Activated naive CD4-positive, alpha-beta T cell treated with anti-CD3 and anti-CD28 coated beads, Interleukin-2, amount 50 U/mL, for 72 hours (primary cell): ENCODE measurements around the gene SPSB1. TPM values are rescaled to one million over a fixed set of nuclear protein-coding genes. Genes with fewer than 3 reads are reported as not detected.
A peak's percentile ranks its signal among the peaks of the same experiment; 100 is the strongest.
"Not testable (repeated sequence)": the region's sequence is repeated elsewhere in the genome, so short reads cannot be mapped to it uniquely, and the experiment has no call there.

Source experiments
- ATAC-seq, 2 donors: fragments of 150-1000 bp; cut with Tn5 transposase; 2 replicates each; pipeline ENCODE4 v1.10.0; 2021; ENCODE audit warnings: mild to moderate bottlenecking in 2 of 2, moderate library complexity in 2 of 2
- DNase-seq, 2 donors: peaks; one replicate each; pipeline ENCODE4 v3.0.0; 2021 to 2022; ENCODE audit warnings: low spot score in 2 of 2
- H3K27ac Mint-ChIP-seq, 2 donors: one replicate each; pipeline ENCODE4 v1.8.0; 2022; ENCODE audit warnings: mild to moderate bottlenecking in 2 of 2, mixed read lengths in 2 of 2
- H3K36me3 Mint-ChIP-seq, 2 donors: one replicate each; pipeline ENCODE4 v1.8.0; 2022; ENCODE audit warnings: mixed read lengths in 2 of 2
- H3K9me3 Mint-ChIP-seq, 2 donors: one replicate each; pipeline ENCODE4 v1.8.0; 2022; ENCODE audit warnings: mixed read lengths in 2 of 2
- total RNA-seq, 2 donors: library from RNA; stranded (reverse); gene quantifications; one replicate each; pipeline ENCODE4 v1.2.3, GENCODE V29; 2022

Gene SPSB1
- total RNA-seq, 2 donors from 2014 or later = 3.8 to 12.6 TPM

DNA sequence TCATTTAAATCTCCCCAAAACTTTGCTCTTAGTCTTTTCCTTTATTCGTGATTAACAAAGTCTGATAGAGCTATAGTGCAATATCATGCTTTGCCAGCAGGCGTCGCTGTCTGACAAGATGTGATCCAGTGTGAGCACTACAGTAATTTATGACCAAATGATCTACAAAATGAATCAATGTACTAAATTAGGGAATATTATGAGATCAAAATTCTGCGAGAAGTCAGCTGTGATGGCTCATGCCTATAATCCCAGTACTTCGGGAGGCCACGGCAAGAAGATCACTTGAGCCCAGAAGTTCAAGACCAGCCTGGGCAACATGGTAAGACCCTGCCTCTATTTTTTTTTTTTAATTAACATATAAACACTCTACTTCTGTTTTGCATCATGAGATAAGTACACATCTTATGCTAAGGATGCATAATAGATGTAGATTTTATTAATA, 3.6 kb upstream of the SPSB1 start:
- peaks cover 0 to 6% of the 10 kb centered on the region in 2 donors for H3K36me3 Mint-ChIP-seq
- peaks cover 4 to 5% of the 10 kb centered on the region in 2 donors for H3K9me3 Mint-ChIP-seq
- no peak overlapping the region for H3K27ac Mint-ChIP-seq
- ATAC-seq = no peak
- peak; percentile 64 to 92 for DNase-seq

DNA sequence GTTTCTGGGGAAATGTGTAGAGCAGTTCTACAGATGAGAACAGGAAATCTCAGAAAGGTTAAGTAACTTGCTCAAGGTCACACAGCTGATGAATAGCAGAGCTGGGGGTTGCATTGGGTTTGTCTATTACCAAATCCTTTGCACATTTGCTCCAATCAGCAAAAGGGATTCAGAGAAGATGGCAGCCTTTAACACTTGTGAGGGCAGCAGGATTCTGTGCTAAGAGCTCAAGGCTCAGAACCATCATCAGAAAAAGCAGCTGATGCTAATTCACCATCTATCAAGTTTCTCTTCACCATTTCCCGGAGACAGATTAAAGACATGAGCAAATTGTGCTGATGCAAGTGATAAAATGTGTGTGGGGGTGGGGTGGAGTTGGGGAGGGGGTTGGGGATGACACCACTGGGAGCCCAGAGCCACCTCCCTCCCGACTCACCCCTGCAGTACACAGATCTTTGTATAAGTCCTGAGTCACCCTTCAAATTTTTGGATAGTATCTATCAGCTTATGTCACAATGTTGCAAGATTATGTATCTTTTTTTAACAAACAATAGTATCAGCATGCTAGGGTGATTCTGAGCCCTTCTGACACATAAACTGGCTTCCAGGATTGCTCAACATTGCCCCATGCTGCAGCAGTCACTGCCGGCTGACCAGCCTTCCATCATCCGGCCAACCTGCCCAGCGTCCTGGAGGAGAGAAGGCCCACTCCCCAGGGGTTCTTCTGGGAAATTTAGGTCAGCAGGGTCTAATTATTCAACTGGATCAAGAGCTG, 2.8 kb upstream of the SPSB1 start:
- ATAC-seq (no peak), DNase-seq (no peak)
- Mint-ChIP-seq H3K9me3 (peaks cover 4 to 5% of the 10 kb centered on the region in 2 donors), H3K36me3 (peaks cover 0 to 6% of the 10 kb centered on the region in 2 donors), H3K27ac (no peak overlapping the region)

DNA sequence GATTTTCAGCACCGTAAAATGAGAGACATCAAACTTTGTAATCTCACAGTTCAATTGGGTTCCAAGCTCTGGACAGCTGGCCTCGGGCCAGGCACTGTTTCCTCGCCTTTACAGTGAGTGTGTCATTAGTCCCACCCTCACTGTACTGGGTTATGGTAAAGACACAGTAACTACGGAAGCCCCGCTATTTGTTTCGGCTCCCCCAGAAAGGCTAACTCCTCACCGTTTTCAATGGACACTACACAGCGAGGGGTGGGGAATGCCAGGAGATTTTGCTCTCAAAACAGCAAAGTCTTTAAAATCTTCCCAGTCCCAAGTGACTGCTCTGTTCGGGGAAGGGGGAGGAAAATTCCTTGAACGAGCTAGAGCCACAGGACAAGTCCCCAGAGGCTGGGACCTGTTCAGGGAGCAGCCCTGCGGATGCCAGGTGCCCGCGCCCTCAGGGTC, 757 bp upstream of the SPSB1 start:
- DNase-seq (no peak), ATAC-seq (no peak)
- Mint-ChIP-seq H3K36me3 (peaks cover 0 to 6% of the 10 kb centered on the region in 2 donors), H3K27ac (peak overlapping the region in 1 of 2 donors; percentile 22), H3K9me3 (peaks cover 4 to 5% of the 10 kb centered on the region in 2 donors)

DNA sequence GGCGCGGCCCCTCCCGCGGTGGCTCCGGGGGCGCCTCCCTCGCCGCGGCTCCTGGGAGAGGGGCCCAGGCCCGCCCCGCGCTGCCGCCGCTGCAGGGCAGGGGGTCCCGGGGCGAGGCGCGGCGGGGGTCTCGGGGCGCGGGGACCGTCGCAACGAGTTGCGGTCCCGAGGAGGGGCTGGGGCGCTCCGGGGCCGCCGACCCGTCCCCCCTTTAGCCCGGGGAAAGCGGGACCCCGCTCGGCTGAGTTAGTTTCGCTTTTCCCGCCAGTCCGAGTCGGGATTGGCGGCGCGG, 493 bp downstream of the SPSB1 start:
- Mint-ChIP-seq H3K36me3 (peaks cover 0 to 6% of the 10 kb centered on the region in 2 donors), H3K27ac (no peak overlapping the region), H3K9me3 (peaks cover 4 to 5% of the 10 kb centered on the region in 2 donors)
- no peak for ATAC-seq
- DNase-seq = no peak

DNA sequence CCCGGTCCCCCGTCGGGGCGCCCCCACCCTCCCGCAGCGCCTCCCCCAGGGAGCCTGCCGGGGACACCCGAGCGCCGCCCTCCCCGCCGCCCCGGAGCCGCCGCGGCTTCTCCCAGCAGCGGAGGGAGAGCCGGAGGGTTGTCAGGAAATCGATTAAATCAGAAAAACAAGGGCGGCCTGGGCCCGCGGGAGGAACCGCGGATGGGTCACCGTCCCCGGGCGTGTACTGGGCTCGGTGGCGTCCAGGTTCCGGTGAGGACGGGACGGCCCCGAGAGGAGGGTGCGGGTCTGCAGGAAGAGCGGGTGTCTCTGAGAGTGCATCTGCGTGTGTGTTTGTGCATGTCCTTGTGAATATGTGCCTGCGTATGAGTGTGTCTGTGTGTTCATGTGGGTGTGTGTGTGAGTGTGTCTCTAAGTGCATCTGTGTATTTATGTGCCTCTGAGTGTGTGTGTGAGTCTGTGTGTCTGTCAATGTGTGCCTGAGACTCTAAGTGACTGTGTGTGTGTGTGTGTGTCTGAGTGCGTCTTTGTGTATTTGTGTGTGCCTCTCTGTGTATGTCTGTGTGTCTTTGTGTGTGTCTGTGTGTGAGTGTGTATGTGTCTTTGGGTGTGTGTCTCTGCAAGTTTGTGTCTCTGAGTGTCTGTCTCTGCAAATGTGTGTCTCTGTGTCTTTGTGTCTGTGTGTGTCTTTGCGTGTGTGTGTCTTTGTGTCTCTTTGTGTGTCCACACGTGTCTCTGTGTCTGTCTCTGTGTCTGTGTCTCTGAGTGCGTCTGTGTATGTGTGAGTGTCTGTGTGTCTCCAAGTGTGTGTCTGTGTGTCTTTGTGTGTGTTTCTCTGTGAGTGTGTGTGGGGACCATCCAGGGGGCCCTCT, 1.1 kb downstream of the SPSB1 start:
- Mint-ChIP-seq H3K9me3 (peaks cover 4% of the 10 kb centered on the region in 2 donors), H3K27ac (no peak overlapping the region), H3K36me3 (peaks cover 0 to 5% of the 10 kb centered on the region in 2 donors)
- peak; percentile 6 to 61 for ATAC-seq
- peak; percentile 57 to 74 for DNase-seq

DNA sequence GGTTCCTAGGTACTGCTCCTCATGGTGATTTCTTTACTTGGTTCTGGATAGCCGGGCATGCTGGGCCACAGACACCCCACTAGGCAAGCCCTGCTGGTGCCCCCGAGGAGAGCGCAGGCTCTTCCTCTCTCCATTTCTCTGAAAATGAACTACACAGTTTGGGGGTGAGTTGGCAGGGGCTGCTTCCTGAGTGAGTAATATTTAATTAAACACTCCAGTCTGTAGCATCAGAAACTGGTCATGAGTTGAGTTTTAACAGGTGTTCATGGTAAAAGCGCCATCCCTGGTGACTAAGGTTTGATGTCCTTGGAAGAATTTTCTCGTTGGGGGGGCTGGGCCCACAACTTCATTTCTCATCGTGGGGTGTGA, 1.7 kb downstream of the SPSB1 start:
- no peaks in the 10 kb centered on the region for H3K9me3 Mint-ChIP-seq
- ATAC-seq (peak; percentile 60 to 74), DNase-seq (peak in 1 of 2 donors; percentile 57)
- H3K36me3 Mint-ChIP-seq = no peaks in the 10 kb centered on the region
- H3K27ac Mint-ChIP-seq = no peak overlapping the region

DNA sequence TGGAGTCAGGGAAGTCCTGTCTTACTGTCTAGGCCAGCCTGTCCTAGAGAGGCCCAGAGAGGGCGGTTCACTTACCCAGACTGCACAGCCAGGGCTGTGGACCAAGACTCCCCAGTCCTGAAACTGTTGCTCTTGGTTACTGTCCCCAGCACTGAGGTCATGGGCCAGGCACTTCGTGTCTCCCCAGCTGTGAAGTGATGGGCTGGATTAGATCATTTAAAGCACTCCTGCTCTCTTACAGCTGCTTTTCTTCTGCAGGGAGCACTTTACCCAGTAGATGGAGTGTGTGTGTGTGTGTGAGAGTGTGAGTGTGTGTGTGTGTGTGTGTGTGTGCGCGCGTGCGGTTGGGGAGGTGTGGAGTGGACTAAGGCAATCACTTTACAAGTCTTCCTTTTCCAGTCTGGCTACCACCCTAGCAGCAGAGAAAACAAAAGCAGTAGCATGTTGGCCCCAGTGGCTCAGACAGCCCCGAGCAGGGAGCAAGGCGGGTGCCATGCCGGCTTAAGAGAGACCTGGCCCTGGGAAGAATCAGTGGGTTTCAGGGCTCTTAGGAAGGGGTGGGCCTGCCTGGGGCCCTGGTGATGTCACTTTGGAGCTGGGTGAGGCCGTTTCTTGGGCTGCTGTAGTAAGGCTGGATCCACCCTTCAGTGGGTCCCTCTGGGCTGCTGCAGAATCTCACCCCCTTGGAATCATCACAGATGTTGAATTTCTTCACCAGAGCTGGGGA, 2.4 kb downstream of the SPSB1 start:
- H3K36me3 Mint-ChIP-seq = no peaks in the 10 kb centered on the region
- ATAC-seq = peak; percentile 67 to 68
- H3K27ac Mint-ChIP-seq = peak overlapping the region in 1 of 2 donors; percentile 16
- DNase-seq = peak in 1 of 2 donors; percentile 44
- H3K9me3 Mint-ChIP-seq = no peaks in the 10 kb centered on the region

DNA sequence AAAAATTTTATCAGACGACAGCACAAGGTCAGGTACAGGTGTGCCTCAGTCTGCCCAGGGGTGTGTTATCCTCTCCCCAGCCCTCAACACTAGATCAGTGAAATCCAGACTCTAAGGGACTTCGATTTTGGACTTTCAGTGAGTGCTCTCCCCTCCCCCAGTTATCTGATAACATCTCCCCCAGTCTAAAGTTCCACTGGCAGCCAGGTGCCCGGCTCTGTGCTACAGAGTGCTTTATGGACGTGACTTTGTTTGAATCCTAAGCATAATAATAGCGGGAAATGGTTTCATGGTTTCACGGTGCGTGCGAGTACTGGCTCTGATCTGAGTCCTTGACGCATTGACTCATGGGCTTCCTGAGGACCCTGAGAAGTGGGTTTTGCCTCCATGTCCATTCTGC, 3.2 kb downstream of the SPSB1 start:
- no peak overlapping the region for H3K27ac Mint-ChIP-seq
- ATAC-seq = no peak
- H3K36me3 Mint-ChIP-seq = peaks cover 0 to 6% of the 10 kb centered on the region in 2 donors
- no peaks in the 10 kb centered on the region for H3K9me3 Mint-ChIP-seq
- DNase-seq = no peak

DNA sequence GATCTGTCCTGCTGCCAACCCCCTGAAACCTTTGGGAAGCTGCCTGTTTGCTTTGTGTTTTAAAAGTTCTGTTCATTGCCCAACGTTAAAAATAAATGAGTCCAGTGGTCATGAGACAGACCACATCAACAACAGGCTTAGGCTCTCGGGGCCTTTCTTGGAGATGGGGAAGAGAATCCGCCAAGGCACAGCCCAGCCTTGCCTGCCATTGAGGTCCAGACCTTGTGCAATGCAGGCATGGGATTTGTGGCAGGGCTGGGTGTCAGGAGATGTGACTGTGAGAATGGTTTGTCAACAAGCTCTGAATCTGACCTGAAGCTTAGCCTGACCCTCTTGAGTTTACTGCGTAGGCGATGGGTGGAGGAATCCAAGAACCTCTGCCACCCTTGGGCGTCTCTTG, 4.2 kb downstream of the SPSB1 start:
- ATAC-seq (no peak), DNase-seq (no peak)

DNA sequence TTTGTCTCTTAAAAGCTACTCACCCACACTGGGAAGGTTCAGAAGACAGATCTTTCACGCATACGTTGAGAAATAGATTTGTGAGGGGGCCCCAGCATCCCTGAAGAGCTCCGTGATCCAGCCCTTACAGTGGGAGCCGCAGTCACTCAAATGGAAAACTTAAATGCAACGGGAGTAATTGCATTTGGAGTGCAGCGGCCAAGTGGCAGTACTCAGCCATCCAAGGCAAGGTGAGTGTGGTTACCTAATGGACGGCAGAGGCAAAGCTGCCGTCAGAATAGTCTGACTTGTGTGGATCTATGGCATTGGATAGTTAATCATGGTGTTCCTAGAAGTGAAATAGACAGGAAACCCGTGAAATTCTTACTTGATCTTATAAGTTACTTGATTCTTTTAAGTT, 5.1 kb downstream of the SPSB1 start:
- peaks cover 0 to 10% of the 10 kb centered on the region in 2 donors for H3K36me3 Mint-ChIP-seq
- DNase-seq (no peak), ATAC-seq (no peak)
- H3K9me3 Mint-ChIP-seq = no peaks in the 10 kb centered on the region
- no peak overlapping the region for H3K27ac Mint-ChIP-seq

More for the DNA sequence above, 4.2 kb downstream of the SPSB1 start:
- no peaks in the 10 kb centered on the region for H3K9me3 Mint-ChIP-seq
- no peak overlapping the region for H3K27ac Mint-ChIP-seq
- peaks cover 0 to 10% of the 10 kb centered on the region in 2 donors for H3K36me3 Mint-ChIP-seq

DNA sequence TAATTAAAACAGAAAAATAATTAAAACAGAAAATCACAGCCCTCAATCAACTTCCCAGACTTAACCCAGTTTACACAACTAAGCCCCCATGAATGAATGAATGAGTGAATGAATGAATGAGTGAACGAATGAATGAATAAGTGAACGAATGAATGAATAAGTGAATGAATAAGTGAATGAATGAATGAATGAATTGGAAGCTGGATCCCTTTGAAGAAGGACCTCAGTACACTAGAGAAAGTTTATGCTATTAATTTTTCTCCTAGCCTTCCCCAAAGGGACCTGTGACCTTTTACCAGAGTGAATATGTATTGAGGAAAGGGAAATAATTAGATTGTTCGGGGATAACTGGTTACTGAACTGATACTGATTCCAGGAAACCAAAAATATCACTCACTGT, 5.6 kb downstream of the SPSB1 start:
- ATAC-seq = no peak
- Mint-ChIP-seq H3K9me3 (no peaks in the 10 kb centered on the region), H3K36me3 (peaks cover 0 to 10% of the 10 kb centered on the region in 2 donors), H3K27ac (no peak overlapping the region)
- no peak for DNase-seq

DNA sequence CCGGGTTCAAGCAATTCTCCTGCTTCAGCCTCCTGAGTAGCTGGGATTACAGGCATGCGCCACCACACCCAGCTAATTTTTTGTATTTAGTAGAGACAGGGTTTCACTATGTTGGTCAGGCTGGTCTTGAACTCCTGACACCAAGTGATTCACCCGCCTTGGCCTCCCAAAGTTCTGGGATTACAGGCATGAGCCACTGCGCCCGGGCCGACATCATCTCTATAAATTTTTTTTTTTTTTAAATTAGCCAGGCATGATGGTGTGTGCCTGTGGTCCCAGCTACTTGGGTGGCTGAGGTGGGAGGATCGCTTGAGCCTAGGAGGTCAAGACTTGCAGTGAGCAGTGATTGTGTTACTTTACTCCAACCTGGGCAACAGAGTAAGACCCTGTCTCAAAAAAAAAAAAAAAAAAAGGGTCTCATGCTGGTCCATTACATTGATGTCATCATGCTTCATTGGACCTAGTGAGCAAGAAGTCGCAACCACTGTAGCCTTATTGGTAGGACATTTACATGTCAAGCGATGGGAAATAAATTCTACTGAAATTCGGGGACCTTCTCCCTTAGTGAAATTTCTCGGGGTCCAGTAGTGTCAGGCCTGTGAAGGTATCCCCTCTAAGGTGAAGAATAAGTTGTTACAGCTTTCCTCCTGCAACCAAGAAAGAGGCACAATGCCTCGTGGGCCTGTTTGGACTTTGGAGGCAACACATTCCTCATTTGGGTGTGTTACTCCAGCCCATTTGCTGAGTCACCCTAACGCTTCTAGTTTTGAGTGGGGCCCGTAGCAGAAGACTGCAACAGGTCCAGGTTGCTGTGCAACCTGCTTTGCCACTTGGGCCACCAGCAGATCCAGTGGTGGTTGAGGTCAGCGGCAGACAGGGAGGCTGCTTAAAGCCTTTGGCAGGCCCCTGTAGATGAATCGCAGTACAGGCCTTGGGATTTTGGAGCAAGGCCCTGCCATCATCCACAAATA, 7.2 kb downstream of the SPSB1 start:
- not testable (repeated sequence) for H3K9me3 Mint-ChIP-seq, DNase-seq, H3K27ac Mint-ChIP-seq, ATAC-seq
- peaks cover 0 to 10% of the 10 kb centered on the region in 2 donors for H3K36me3 Mint-ChIP-seq

DNA sequence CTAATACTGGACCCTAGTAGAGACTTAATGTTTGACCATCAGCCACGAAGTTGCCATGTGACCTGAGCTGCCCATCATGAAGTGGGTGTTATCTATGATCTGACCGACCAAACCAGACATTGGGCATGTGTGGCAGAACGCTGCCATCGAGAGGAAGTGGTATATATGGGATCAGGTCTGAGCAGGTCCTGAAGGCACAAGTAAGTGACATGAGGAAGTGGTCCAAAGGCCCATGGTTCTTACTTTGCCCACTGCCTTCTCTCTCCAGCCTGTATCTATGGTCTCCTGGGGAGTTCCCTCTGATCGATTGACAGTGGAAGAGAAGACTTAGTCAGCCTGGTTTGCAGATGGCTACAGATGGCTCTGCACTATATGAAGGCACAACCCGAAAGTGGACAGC, 7.9 kb downstream of the SPSB1 start:
- peaks cover 0 to 10% of the 10 kb centered on the region in 2 donors for H3K36me3 Mint-ChIP-seq
- DNase-seq (no peak), ATAC-seq (peak in 1 of 2 donors; percentile 58)
- no peaks in the 10 kb centered on the region for H3K9me3 Mint-ChIP-seq
- H3K27ac Mint-ChIP-seq = peak overlapping the region in 1 of 2 donors; percentile 9

DNA sequence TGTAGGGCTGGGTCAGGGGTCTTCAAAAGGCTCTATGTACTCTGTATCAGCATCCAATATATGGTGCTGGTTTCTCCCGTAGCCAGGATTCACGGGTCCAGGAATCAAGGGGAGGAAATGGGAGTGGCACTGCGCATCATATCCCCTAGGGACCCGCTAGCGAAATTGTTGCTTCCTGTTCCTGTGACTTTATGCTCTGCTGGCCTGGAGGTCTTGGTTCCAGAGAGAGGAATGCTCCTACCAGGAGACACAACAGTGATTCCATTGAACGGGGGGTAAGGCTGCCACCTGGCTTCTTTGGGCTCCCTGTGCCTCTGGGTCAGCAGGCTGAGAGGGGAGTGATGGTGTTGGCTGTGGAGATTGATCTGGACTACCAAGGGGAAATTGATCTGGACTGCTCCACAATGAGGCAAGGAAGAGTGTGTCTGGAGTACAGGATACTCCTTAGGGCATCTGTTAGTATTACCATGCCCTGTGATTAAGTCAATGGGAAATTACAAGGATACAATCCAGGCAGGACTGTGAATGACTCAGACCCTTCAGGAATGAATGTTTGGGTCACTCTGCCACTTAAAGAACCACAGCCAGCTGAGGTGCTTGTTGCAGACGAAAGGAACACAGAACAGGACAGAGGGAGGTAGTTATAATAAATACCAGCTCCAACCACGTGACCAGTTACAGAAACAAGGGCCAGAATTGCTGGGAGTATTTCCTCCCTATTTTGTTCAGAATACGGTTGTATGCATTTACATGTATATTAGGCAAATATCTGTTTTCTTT, 10.2 kb downstream of the SPSB1 start:
- H3K27ac Mint-ChIP-seq = no peak overlapping the region
- DNase-seq (no peak), ATAC-seq (no peak)
- no peaks in the 10 kb centered on the region for H3K9me3 Mint-ChIP-seq
- peaks cover 0 to 10% of the 10 kb centered on the region in 2 donors for H3K36me3 Mint-ChIP-seq

DNA sequence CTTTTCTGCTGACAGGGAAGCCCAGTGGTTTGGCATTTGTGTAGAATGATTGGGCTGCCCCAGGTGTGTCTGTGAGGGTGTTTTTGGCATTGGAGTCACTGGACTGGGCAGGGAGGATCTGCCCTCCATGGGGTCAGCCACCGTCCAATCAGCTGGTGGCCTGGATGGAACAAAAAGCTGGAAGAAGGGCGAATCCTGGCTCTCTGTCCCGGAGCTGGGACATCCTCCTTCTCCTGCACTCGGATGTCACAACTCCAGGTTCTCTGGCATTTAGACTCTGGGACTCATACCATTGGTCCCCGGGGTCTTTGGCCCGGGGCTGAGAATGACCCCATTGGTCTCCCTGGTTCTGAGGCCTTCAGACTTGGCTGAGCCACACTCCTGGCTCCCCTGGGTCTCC, 11.2 kb downstream of the SPSB1 start:
- DNase-seq (no peak), ATAC-seq (no peak)
- no peak overlapping the region for H3K27ac Mint-ChIP-seq
- H3K9me3 Mint-ChIP-seq = no peaks in the 10 kb centered on the region
- peaks cover 0 to 10% of the 10 kb centered on the region in 2 donors for H3K36me3 Mint-ChIP-seq
